AG04450 (cell line): Measurements from ENCODE around the gene VMP1. TPM values are rescaled to one million over a fixed set of nuclear protein-coding genes. Genes with fewer than 3 reads are reported as not detected.
"Not testable (repeated sequence)": the region's sequence is repeated elsewhere in the genome, so short reads cannot be mapped to it uniquely, and the experiment has no call there.

ENCODE experiments used
- CTCF ChIA-PET: fragments of 300-600, 350-600 bp; formaldehyde crosslinking; extraction: SDS; loops from one replicate; lab custom pipeline; 2022; ENCODE audit warnings: antibody characterized with exemption, inconsistent platforms; lab: Charles Lee
- POLR2A ChIA-PET: fragments of 350-600 bp; formaldehyde crosslinking; extraction: SDS; loops from one replicate; lab custom pipeline; 2021; ENCODE audit warnings: antibody characterized with exemption, inconsistent platforms; lab: Yijun Ruan, JAX
- DNase-seq: peaks from one replicate; pipeline ENCODE4 v3.0.0-alpha.2; 2011; ENCODE audit warnings: low read depth, low spot score
- H3K27ac ChIP-seq: one replicate; pipeline ENCODE4 v1.5.1; 2012; ENCODE audit warnings: low read depth, low read length, control low read depth
- H3K27me3 ChIP-seq: one replicate; pipeline ENCODE4 v1.6.0; 2012; ENCODE audit warnings: low read length; ENCODE audit not compliant: control insufficient read depth, insufficient read depth
- H3K4me3 ChIP-seq: 2 replicates; pipeline ENCODE4 v1.5.1; 2011; ENCODE audit warnings: mild to moderate bottlenecking, low read depth, low read length, control low read depth
- H3K9me3 ChIP-seq: 2 replicates; pipeline ENCODE4 v1.5.1; 2012; ENCODE audit warnings: low read length; ENCODE audit not compliant: control insufficient read depth, insufficient read depth
- polyA plus RNA-seq: library from polyadenylated mRNA; depleted of rRNA; stranded (reverse); fragments of >200 nt; gene quantifications from 2 replicates; pipeline ENCODE4 v1.2.3, GENCODE V29; 2011
- TF ChIP-seq, protein P1 (sequence below): IDR thresholded peaks from 2 replicates; pipeline ENCODE4 v1.5.1; 2011; ENCODE audit warnings: low read depth, low read length, control low read depth, inconsistent platforms

Gene VMP1
- polyA plus RNA-seq, 1 experiment: 196 TPM

DNA sequence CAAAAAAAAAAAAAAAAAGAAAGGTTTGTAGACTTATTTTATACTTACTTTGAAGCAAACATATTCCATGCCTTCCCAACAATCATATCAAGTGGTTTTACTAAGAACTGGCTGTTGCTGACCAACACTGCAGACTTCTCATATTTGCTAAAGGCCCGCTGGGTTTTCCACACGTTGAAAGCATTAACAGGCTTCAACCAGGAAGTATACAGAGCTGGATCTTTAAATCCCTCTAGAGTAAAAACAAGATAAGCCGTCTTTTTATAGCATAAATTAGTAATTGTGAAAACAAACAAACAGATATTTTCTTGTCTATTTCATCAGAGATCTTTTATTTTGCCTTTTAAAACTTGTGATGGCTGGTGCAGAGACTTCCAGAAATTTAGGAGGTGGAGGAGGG is 156.2 kb downstream of the VMP1 start:
- Histone ChIP-seq H3K4me3 (no peak overlapping the region), H3K27me3 (no peaks in the 10 kb centered on the region), H3K9me3 (no peaks in the 10 kb centered on the region), H3K27ac (no peak overlapping the region)
- ChIA-PET CTCF (no interaction called here), POLR2A (no interaction called here)
- TF ChIP-seq, protein P1, sequence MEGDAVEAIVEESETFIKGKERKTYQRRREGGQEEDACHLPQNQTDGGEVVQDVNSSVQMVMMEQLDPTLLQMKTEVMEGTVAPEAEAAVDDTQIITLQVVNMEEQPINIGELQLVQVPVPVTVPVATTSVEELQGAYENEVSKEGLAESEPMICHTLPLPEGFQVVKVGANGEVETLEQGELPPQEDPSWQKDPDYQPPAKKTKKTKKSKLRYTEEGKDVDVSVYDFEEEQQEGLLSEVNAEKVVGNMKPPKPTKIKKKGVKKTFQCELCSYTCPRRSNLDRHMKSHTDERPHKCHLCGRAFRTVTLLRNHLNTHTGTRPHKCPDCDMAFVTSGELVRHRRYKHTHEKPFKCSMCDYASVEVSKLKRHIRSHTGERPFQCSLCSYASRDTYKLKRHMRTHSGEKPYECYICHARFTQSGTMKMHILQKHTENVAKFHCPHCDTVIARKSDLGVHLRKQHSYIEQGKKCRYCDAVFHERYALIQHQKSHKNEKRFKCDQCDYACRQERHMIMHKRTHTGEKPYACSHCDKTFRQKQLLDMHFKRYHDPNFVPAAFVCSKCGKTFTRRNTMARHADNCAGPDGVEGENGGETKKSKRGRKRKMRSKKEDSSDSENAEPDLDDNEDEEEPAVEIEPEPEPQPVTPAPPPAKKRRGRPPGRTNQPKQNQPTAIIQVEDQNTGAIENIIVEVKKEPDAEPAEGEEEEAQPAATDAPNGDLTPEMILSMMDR: no peak
- no peak for DNase-seq

DNA sequence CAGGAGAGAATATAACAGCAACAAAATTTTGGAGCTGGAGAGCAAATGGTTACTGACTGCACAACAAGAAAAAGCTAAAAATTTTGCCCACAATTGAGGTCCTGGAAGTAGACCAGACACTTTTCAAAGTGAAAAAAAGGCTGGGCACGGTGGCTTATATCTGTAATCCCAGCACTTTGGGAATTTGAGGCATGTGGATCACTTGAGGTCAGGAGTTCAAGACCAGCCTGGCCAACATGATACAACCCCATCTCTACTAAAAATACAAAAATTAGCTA is 162.4 kb downstream of the VMP1 start:
- H3K27ac ChIP-seq: no peak overlapping the region
- CTCF ChIA-PET: interaction anchor here (1.0 to 2.0 kb wide), 2 partner anchors 10 to 145 kb away, joined by 4 to 5 read pairs; no protein-coding TSS in a partner anchor
- no peak overlapping the region for H3K4me3 ChIP-seq
- no peaks in the 10 kb centered on the region for H3K9me3 ChIP-seq
- no peaks in the 10 kb centered on the region for H3K27me3 ChIP-seq
- no peak for DNase-seq
- POLR2A ChIA-PET: no interaction called here
- TF ChIP-seq, protein P1: no peak

DNA sequence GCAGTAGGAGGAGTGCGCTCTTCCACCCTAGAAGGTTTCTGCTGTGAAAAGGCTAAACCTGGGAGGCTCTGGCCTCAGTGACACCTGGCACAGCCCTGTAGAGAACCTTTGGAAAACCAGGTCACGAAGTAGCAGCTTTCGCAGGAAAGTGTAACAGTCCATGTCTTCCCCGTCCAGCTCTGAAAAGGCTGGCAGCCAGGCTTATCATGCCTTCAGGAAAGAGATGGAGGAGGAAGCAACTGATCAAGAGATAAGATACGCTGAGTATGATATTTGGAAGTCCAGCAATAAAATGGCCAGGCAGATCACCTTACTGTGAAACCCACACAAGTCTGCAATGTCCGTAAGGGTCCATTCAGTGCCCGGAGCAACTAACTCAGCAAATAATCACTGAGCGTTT is 163.0 kb downstream of the VMP1 start:
- ChIA-PET CTCF (interaction anchor here (2.0 kb wide), 1 partner anchor 10 kb away, joined by 5 read pairs; no protein-coding TSS in a partner anchor), POLR2A (no interaction called here)
- DNase-seq: no peak
- H3K4me3 ChIP-seq: no peak overlapping the region
- TF ChIP-seq, protein P1: no peak
- H3K27me3 ChIP-seq: no peaks in the 10 kb centered on the region
- no peaks in the 10 kb centered on the region for H3K9me3 ChIP-seq
- no peak overlapping the region for H3K27ac ChIP-seq

DNA sequence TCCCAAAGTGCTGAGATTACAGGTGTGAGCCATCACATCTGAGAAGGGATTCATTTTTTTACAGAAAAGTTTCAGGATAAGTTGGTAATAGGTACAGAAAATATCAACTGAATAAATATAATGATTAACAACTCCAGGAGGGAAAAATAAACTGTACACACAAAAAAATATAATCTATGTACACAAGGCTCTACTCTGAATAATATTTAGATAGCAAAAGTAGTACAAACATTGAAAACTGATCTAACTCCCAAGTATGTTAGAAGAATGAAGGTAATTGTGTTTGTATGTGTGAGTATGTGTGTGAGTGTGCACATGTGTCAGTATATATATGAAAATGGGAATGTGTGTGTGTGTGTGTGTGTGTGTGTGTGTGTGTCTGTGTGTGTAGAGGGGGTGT is 164.9 kb downstream of the VMP1 start:
- TF ChIP-seq, protein P1: no peak
- no peak for DNase-seq
- no peaks in the 10 kb centered on the region for H3K27me3 ChIP-seq
- H3K27ac ChIP-seq: no peak overlapping the region
- ChIA-PET POLR2A (no interaction called here), CTCF (interaction anchor here (0.6 to 2.0 kb wide), 3 partner anchors 13 to 101 kb away, joined by 3 to 7 read pairs (median 6); no protein-coding TSS in a partner anchor)
- H3K9me3 ChIP-seq: no peaks in the 10 kb centered on the region
- H3K4me3 ChIP-seq: no peak overlapping the region

DNA sequence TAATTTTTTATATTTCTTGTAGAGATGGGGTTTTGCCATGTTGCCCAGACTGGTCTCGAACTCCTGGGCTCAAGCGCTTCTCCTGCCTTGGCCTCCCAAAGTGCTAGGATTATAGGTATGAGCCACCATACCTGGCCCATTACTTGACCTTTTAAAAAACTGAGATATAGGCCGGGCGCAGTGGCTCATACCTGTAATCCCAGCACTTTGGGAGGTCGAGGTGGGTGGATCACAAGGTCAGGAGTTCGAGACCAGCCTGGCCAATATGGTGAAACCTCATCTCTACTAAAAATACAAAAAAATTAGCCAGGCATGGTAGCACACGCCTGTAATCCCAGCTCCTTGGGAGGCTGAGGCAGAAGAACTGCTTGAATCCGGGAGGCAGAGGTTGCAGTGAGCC is 166.0 kb downstream of the VMP1 start:
- H3K9me3 ChIP-seq, H3K4me3 ChIP-seq, POLR2A ChIA-PET, H3K27me3 ChIP-seq, DNase-seq, H3K27ac ChIP-seq: not testable (repeated sequence)
- CTCF ChIA-PET: interaction anchor here (0.6 to 1.3 kb wide), 2 partner anchors 14 to 173 kb away, joined by 3 to 7 read pairs; no protein-coding TSS in a partner anchor
